GM12891 (cell line): ENCODE results near the gene ARSJ.

Source experiments
- POLR2A ChIP-seq: IDR thresholded peaks from 2 replicates; pipeline ENCODE4 v1.6.1; 2011; ENCODE audit warnings: low read depth, low read length, control low read depth
- POLR2AphosphoS5 ChIP-seq: IDR thresholded peaks from 2 replicates; pipeline ENCODE4 v1.6.1; 2011; ENCODE audit warnings: low read depth, low read length, control low read depth
- TAF1 ChIP-seq: IDR thresholded peaks from 2 replicates; pipeline ENCODE4 v1.6.1; 2011; ENCODE audit warnings: low read depth, low read length, control low read depth

- no peak for TF ChIP-seq POLR2AphosphoS5
- TF ChIP-seq TAF1 = no peak
- no peak for TF ChIP-seq POLR2A
Observed at GRCh38 chr4:113969709-113970334, 9.6 kb downstream of the ARSJ start.
